ENCODE data around the gene BAZ2B.

The BAZ2B gene

DNA sequence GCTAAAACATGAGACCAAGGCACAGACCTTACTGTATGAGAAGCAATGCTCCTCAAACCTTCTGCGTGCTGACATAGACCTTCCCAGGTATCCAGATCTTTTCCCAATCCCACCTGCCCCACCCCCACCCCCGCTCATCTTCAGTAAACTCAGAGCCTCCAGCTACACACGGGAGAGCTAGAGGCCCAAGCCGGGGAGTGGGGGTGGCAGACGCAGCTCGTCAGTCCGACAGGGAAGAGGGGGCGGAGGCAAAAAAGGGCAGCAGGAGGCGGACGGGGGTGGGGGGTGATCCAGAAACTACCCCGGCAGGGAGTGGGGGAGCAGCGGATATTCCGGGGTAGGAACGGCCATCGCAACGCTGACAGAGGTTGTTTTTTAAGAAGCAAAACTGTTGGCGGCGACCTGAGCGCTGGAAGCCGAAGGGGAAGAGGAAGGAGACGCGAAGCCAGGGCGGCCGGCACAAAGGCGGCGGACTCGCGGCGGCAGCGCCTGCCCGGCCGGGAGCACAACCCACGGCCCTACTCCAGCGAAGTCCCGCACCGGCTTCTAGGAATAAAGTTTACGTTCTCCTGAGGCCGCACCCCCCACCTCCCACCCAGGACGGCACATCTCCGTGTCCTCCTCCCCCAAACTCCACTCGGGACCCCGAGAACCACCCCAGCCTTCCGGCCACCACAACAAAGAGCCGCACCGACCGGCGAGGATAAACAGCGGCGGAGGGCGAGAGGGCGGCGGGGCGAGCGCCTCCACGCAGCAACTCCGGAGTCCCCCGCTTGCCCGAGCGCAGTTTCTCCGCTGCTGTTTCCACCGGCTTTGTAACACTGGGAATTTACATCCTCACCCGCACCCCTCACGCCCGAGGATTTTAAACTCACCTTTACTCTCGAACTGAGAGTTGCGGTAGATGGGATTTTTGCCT is 722 bp downstream of the BAZ2B start:
- no peak overlapping the region for H3K27ac ChIP-seq (ENCODE audit: low read depth, low read length, poor library complexity, severe bottlenecking)
- no peak overlapping the region for H2AFZ ChIP-seq (ENCODE audit: low read length)
- peak overlapping the region; percentile 82 for H3K4me2 ChIP-seq (ENCODE audit: low read length)
- H3K79me2 ChIP-seq (ENCODE audit: insufficient read depth, low read length), result no peaks in the 10 kb centered on the region
- H3K9me2 ChIP-seq (ENCODE audit: low read depth, low read length), result no peaks in the 10 kb centered on the region
- H3K4me3 ChIP-seq (ENCODE audit: low read depth, low read length, poor library complexity, severe bottlenecking), result peak overlapping the region; percentile 66
- H4K20me1 ChIP-seq (ENCODE audit: insufficient read depth, low read length), result no peaks in the 10 kb centered on the region
- peaks cover 12% of the 10 kb centered on the region for H3K4me1 ChIP-seq (ENCODE audit: insufficient read depth, low read length, severe bottlenecking)
- no peaks in the 10 kb centered on the region for H3K9me3 ChIP-seq (ENCODE audit: low read length)
- no peaks in the 10 kb centered on the region for H3K36me3 ChIP-seq (ENCODE audit: insufficient read depth, low read length)
- TF ChIP-seq, protein P1, sequence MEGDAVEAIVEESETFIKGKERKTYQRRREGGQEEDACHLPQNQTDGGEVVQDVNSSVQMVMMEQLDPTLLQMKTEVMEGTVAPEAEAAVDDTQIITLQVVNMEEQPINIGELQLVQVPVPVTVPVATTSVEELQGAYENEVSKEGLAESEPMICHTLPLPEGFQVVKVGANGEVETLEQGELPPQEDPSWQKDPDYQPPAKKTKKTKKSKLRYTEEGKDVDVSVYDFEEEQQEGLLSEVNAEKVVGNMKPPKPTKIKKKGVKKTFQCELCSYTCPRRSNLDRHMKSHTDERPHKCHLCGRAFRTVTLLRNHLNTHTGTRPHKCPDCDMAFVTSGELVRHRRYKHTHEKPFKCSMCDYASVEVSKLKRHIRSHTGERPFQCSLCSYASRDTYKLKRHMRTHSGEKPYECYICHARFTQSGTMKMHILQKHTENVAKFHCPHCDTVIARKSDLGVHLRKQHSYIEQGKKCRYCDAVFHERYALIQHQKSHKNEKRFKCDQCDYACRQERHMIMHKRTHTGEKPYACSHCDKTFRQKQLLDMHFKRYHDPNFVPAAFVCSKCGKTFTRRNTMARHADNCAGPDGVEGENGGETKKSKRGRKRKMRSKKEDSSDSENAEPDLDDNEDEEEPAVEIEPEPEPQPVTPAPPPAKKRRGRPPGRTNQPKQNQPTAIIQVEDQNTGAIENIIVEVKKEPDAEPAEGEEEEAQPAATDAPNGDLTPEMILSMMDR (IDR thresholded peaks at IDR 0.05; ENCODE audit: low read length), result no peak
- TF ChIP-seq EZH2 (IDR thresholded peaks at IDR 0.05; ENCODE audit: borderline replicate concordance, low read length), result no peak
- no peaks in the 10 kb centered on the region for H3K27me3 ChIP-seq (ENCODE audit: insufficient read depth, low read length)
- peak overlapping the region; percentile 54; the same call in 1 of the 2 replicates for H3K9ac ChIP-seq (ENCODE audit: low read length)
- no peaks in the 10 kb centered on the region for H3F3A ChIP-seq (ENCODE audit: insufficient read depth, low read length)

DNA sequence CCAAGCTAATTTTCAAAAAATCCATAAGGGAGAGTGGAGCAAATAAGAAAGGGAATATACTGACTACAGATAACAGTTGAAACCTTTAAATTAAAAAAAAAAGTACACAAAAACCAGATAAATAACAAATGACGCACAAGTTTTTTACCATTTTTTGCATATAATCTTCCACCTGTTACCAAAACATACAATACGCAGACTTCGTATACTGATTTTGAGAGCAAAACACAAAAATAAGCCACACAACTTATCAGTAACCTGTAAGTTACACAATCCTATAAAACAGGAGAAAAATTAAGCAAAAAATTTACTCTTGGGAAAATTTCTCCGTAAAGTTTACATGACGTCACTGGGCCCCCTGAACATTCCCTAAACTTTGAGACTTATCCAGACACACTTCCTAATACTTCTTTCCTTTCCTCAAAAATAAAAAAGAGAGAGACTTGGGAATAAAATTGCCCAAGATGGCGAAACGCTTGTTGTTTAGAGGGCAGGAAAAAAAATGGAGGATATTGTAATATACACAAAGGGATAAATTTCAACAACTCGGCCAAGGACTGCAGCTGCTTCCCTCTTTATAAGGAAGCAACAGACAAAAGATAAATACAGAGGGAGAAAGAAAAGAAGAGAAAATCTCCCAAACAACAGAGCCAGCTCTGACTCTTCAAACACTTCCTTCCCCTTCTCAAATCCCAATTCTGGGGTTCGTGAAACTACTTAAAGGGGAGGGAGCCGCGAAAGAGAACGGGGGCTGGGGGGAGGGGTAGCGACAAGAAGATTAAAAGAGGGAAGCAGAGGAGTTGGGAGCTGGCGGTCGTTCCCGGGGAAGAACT is 1.6 kb downstream of the BAZ2B start:
- Histone ChIP-seq H4K20me1 (ENCODE audit: insufficient read depth, low read length) (no peaks in the 10 kb centered on the region), H2AFZ (ENCODE audit: low read length) (peak overlapping the region; percentile 31; the same call in 1 of the 2 replicates), H3K9me2 (ENCODE audit: low read depth, low read length) (no peaks in the 10 kb centered on the region), H3K4me1 (ENCODE audit: insufficient read depth, low read length, severe bottlenecking) (peaks cover 12% of the 10 kb centered on the region), H3K27ac (ENCODE audit: low read depth, low read length, poor library complexity, severe bottlenecking) (no peak overlapping the region), H3K36me3 (ENCODE audit: insufficient read depth, low read length) (no peaks in the 10 kb centered on the region), H3K79me2 (ENCODE audit: insufficient read depth, low read length) (no peaks in the 10 kb centered on the region), H3K9ac (ENCODE audit: low read length) (peak overlapping the region; percentile 54), H3F3A (ENCODE audit: insufficient read depth, low read length) (no peaks in the 10 kb centered on the region), H3K4me3 (ENCODE audit: low read depth, low read length, poor library complexity, severe bottlenecking) (peak overlapping the region; percentile 66), H3K9me3 (ENCODE audit: low read length) (no peaks in the 10 kb centered on the region), H3K4me2 (ENCODE audit: low read length) (peak overlapping the region; percentile 82), H3K27me3 (ENCODE audit: insufficient read depth, low read length) (no peaks in the 10 kb centered on the region)
- TF ChIP-seq, protein P1 (IDR thresholded peaks at IDR 0.05; ENCODE audit: low read length), result no peak
- no peak for TF ChIP-seq EZH2 (IDR thresholded peaks at IDR 0.05; ENCODE audit: borderline replicate concordance, low read length)

DNA sequence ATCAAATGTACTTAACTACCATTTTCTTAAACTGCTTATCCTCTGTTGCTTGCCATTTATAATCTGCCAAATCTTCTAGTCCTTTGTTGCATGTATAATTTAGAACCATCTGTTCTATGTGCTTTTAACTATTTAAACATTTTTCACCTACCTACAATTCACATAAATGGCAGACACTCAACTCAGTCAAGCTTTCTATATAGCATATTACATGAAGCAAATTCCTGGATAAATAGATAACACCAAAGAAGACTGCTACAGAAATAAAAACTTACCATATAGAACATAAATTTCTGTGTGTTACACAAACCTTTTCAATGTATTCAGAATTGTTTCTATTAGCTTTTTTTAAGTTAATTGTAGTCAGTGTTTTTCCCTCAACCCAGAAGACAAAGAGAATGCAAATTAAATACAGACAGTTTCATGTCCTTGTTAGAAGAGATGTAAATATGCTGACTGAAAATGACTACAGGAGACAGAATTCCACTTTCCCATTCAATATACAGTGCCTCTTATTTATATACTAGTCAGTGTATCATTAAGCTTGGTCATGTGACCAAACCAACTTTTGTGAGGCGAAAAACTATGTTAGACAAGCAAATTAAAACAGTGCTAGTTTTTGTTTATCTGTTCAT is 2.6 kb downstream of the BAZ2B start:
- Histone ChIP-seq H3K4me1 (ENCODE audit: insufficient read depth, low read length, severe bottlenecking) (peaks cover 12% of the 10 kb centered on the region), H3F3A (ENCODE audit: insufficient read depth, low read length) (no peaks in the 10 kb centered on the region), H4K20me1 (ENCODE audit: insufficient read depth, low read length) (no peaks in the 10 kb centered on the region), H3K9ac (ENCODE audit: low read length) (no peak overlapping the region), H3K36me3 (ENCODE audit: insufficient read depth, low read length) (no peaks in the 10 kb centered on the region), H3K27ac (ENCODE audit: low read depth, low read length, poor library complexity, severe bottlenecking) (no peak overlapping the region), H3K9me3 (ENCODE audit: low read length) (no peaks in the 10 kb centered on the region), H3K9me2 (ENCODE audit: low read depth, low read length) (no peaks in the 10 kb centered on the region), H3K4me3 (ENCODE audit: low read depth, low read length, poor library complexity, severe bottlenecking) (peak overlapping the region; percentile 66), H3K4me2 (ENCODE audit: low read length) (peak overlapping the region; percentile 15; the same call in 1 of the 2 replicates), H3K27me3 (ENCODE audit: insufficient read depth, low read length) (no peaks in the 10 kb centered on the region), H3K79me2 (ENCODE audit: insufficient read depth, low read length) (no peaks in the 10 kb centered on the region), H2AFZ (ENCODE audit: low read length) (no peak overlapping the region)
- no peak for TF ChIP-seq EZH2 (IDR thresholded peaks at IDR 0.05; ENCODE audit: borderline replicate concordance, low read length)
- TF ChIP-seq, protein P1 (IDR thresholded peaks at IDR 0.05; ENCODE audit: low read length), result no peak
